GM18526 (cell line): Measurements from ENCODE around the gene STK32B.

Experiments used
- POLR2A ChIP-seq: IDR thresholded peaks from 3 replicates; pipeline ENCODE4 v1.6.1; 2011; ENCODE audit not compliant: insufficient read length; ENCODE audit errors: extremely low read depth

STK32B gene

DNA sequence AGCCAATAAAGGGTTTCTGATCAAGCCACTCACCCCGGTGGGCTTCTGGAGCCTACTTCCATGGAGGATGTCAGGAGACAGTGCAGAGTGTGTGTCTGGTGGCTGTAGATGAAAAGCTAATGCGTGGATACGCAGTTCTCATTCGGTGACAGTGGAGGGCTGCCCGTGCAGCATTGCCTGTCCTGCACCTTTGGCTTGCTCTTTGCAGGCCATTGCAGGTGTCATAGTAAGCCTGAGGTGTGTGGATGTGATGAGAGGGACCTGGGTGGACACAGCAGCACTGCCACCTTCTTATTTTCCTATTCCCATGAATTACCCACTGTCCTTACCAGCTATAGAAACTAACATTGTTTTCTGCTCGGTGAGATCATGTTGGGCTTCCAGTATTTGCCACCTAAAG lies 101.2 kb downstream of the STK32B start:
- no peak for TF ChIP-seq POLR2A

DNA sequence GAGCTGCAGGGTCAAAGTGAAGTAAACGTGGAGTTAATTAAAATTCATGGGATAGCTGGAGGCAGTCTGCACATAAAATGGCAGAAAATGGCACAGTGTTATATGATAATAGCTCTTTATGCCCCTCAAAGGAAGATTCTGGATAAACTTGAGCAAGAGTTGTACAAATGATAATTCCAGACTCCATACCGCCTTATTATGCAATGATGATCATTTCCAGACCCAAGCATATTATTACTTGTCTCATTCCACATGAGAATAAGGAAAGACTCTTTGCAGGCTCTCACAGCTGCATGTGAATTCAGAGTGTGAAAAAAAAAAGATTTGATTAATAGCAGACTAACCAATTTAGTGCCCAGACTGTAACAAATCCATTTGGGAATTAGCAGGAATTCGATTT lies 105.4 kb downstream of the STK32B start:
- no peak for TF ChIP-seq POLR2A

DNA sequence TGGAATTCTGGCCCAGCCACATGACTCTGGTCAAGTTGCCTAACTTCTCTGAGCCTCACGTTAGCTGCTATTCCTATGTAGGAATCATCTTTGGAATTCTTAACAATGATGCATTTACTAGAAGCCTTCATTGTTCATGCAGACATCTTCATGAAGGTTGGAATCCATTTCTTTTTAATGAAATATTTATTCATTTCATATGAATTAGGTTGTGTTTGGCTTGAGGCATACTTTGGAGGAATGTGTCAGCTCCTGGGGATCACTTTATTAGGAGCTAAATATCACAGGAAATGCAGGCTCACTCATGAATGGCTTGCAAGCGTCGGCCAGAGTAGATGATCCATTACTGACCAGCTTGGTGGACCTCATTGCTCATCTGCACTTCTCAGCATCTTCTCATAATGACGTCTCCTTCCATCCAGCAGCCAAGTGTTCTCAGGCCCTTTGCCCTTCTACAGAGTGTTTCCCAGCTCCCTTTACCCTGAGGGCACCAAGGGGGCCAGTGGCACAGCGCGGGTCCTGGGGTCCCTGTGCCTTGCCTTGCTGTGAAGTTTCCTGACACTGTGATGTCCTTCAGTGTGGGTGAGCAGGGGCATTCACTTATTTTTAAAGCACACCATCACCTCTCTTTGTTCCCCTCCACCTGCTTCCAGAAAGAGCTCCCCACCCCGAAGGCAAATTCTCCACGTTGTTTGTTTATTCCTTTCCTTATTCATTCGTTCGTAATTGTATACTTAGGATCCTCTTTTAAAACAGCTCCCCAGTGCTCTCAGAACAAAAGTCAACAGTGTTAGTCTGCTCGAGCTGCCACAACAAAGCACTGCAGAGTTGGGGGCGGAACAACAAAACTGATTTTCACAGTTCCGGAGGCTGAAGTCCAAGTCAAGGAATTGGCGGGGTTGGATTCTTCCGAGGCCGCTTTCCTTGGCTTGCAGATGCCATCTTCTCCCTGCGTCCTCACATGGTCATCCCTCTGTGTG lies 106.8 kb downstream of the STK32B start:
- TF ChIP-seq POLR2A, result no peak

DNA sequence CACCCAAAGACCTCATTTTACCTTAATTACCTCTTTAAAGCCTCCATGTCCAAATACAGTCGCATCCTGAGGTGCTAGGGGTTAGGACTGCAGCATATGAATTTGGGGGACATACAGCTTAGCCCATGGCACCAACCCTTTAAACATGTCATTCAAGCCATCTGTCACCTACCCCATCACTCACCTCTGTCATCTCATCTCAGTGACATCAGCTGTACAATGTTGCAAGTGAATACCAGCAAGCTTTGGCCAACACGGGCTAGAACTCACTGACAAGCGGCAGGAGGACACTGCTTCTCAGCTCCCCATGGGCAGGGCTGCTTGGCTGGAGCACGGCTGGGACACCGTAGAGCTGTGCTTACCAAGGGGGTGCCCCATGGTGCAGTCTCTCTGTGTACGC lies 107.5 kb downstream of the STK32B start:
- no peak for TF ChIP-seq POLR2A

DNA sequence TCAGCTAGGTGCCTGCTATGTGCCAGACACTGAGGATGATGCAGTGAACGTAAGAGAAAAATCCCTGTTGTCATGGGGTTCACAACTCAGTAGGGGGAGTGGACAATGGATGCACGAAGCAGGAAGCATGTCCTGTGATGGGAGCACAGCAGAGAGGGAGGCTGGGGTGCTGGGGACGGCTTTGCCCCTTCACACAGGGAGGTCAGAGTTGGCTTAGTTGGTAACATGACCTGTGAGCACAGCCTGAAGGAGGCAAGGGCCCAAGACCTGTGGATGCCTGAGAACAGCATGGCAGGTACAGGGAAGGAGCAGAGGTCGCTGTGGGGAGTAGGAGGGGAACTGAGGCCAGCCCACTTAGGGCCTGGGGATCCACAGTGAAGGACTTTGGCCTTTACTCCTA lies 109.4 kb downstream of the STK32B start:
- no peak for TF ChIP-seq POLR2A

- no peak for TF ChIP-seq POLR2A
These were observed 111.7 kb downstream of the STK32B start for GRCh38 chr4:5162909-5163508.

GRCh38 chr4:5164221-5164912 lies 113.1 kb downstream of the STK32B start:
- no peak for TF ChIP-seq POLR2A

- TF ChIP-seq POLR2A, result no peak
These were observed 114.4 kb downstream of the STK32B start for GRCh38 chr4:5165420-5166369.

DNA sequence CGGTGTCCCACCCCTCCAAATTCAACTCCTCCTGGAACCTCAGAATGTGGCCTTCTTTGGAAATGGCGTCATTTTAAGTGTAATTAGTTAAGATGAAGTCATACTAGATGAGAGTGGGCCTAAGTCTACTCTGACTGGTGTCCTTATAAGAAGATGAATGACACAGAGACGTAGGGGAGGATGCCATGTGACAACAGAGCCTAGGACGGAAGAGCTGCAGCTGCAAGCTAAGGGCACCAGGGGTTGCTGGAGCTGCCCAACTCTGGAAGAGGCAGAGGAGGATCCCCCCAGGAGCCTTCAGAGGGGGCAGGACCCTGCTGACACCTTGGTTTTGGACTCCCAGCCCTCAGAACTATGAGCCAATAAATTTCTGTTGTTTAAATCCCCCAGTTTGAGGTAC lies 115.1 kb downstream of the STK32B start:
- no peak for TF ChIP-seq POLR2A

- TF ChIP-seq POLR2A, result no peak
These were observed 117.6 kb downstream of the STK32B start for GRCh38 chr4:5168891-5169290.

DNA sequence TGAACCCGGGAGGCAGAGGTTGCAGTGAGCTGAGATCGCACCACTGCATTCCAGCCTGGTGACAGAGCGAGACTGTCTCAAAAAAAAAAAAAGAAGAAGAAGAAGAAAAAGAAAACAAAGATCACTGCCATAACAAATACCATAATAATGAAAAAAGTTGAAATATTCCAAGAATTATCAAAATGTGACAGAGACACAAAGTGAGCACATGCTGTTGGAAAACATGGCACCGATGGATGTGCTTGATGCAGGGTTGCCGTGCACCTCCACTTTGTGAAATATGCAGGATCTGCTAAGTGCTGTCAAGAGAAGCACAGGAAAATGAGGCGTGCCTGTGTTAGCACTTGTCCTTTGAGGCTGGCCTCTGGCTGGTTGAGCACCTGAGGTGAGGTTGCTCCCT lies 133.3 kb downstream of the STK32B start:
- TF ChIP-seq POLR2A, result no peak

- TF ChIP-seq POLR2A, result no peak
These were observed 134.3 kb downstream of the STK32B start for GRCh38 chr4:5185551-5185950.

DNA sequence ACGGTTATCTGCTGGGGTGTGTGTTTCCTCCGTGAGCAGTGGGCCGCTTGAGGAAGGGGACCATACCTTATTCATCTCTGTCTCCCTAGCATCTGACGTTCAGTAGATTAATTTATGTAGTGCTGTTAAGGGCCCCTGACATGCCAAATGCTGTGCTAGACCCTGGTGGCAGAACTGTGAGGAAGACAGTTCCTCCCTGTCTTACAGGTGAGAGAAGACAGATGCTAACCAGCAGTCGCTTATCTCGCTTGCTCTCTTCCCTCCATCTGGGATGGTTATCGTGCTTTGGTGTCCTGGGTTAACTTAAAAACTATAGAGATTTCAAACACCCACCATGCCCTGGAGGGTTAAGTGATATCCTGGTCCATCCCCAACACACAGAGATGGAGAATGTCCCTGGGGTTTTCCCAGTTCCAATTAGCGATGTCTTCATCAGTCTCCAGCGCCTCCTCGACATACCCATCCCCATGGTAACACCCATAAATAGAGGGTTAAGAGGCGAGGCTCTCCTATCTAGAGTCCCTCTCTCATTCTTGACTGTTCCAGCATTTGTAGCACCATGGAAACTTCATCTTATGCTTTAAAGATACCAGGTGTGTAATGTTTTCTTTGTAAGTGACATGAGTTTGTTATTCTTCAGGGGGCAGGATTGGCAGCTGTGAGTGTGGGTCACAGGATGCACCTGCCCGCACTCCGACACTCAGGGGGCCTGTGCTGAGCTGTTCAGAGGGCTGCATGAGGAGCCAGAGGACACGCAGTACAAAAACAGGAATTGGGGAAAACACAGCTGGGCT lies 135.2 kb downstream of the STK32B start:
- no peak for TF ChIP-seq POLR2A

GRCh38 chr4:5188130-5188529 lies 136.8 kb downstream of the STK32B start:
- no peak for TF ChIP-seq POLR2A
